GM21723 (cell line): Measurements from ENCODE around the gene BTBD8.

ENCODE experiments used
- ATAC-seq: cut with Tn5 transposase; IDR thresholded peaks from one replicate; pipeline ENCODE4 v1.9.1; 2021; ENCODE audit warnings: mild to moderate bottlenecking, moderate library complexity; ENCODE audit not compliant: unreplicated experiment

BTBD8 gene

DNA sequence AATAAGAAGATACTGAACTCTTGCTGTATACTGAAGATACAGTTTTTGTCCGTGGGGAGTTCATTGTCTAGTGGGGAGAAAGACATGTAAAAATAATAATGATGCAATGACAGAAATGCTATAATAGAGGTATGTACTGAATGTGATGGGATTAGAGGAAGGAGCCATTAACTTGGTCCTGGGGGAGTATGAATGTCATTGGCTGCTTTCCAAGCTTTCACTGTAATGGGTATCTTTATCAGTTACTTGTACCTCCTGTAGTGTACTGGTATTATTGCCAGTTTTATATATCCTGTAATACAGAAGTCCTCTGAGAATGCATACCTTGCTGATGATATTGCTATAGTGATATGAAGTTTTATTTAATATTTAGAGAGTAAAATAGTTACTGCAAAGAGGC is 7.4 kb downstream of the BTBD8 start:
- ATAC-seq = no peak

DNA sequence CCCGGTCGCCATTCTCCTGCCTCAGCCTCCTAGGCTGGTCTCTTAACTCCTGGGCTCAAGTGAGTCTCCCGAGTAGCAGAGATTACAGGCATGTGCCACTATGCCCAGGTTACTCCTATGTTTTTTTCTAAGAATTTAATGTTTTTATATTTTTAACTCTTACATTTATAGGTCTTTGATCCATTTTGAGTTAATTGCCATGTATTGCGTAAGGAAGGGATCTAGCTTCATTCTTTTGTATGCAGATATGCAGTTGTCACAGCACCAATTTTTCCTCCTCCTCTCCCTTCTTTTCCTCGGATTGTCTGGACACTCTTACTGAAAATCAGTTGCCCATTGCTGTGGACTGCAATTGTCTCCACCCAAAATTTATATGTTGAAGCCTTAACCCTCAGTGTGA is 11.5 kb downstream of the BTBD8 start:
- ATAC-seq = no peak

DNA sequence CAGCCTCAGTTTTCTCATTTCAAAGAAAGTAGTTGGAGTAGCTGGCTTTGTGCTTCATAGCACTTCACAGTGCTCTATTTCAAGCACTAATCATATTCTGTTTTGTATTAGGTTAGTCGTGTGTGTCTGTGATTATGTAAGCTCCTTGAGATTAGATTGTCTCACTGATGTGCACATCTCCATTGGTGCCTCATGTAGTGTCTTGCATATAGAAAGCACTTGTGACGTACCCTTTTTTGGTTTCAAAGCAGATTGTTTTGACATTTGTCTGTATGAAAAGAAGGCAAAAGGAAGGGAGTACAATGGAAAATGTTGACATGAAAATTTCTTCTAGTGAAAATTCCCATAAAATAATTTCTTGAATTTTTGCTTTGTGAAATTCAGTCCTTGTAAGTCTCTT is 13.9 kb downstream of the BTBD8 start:
- no peak for ATAC-seq

DNA sequence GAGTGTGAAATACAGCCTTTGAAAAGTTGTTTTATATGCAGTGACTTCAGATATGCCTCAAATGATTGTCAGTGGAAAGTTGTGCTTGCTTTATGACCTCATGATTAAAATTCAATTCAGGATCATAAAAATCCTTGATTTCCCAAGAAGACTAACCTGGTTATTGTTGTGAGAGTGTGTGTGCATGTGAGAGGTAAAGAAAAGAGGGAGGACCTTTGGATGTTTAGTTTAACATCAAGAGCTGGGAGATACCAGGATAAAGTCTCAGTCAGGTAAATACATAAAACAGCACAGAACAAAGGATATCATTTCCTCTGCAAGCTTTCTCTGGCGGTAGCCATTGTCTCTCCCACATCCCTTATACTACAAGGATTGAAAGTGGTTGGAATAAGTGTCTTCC is 14.4 kb downstream of the BTBD8 start:
- ATAC-seq = no peak

DNA sequence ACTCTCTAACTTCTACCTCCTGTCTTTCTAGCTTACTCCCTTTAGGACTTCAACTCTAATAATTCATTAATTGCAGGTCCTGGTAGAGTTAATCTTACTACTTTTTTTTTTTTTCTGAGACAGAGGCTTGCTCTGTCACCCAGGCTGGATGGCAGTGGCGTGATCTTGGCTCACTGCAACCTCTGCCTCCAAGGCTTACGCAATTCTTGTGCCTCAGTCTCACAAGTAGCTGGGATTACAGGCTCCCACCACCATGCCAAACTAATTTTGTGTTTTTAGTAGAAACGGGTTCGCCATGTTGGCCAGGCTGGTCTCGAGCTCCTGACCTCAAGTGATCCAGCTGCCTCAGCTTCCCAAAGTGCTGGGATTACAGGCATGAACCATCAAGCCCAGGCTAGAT is 15.7 kb downstream of the BTBD8 start:
- no peak for ATAC-seq

DNA sequence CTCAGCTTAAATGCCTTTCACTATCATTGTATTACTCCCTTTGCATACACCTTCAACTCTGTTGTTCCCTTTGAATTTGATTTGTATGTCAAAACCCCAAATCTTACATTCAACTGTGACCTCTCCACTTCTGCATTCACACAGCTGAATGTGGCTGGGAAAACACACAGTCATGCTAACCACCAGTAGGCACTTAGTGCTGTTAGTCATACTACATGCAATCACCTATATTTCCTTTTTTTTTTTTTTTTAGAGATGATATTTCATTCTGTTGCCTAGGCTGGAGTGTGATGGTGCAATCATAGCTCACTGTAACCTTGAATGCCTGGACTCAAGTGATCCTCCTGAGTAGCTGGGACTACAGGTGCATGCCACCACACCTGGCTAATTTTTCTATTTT is 16.2 kb downstream of the BTBD8 start:
- no peak for ATAC-seq

DNA sequence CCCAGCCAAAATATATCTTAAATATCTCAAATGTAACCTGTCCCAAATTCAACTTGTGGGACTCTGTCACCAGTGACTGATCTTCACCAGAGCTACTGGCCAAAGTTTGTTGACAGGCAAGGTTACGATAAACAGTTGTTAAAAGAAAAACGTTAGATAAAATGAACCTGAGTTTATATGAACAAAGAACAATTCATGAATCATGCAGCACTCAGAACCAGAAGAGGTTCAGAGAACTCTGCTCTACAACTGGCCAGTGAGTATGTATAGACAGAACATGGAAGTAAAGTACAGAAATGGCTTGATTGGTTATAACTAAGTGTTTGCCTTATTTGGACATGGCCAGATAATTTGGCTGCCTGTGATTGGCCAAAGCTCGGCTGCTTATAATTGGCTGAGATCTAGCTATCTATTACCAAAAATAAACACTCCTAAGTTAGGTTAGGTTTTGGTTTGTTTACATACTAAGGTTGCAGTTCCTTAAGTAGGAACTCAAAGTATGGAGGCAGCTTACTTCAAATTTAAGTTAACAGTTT is 25.5 kb downstream of the BTBD8 start:
- no peak for ATAC-seq

DNA sequence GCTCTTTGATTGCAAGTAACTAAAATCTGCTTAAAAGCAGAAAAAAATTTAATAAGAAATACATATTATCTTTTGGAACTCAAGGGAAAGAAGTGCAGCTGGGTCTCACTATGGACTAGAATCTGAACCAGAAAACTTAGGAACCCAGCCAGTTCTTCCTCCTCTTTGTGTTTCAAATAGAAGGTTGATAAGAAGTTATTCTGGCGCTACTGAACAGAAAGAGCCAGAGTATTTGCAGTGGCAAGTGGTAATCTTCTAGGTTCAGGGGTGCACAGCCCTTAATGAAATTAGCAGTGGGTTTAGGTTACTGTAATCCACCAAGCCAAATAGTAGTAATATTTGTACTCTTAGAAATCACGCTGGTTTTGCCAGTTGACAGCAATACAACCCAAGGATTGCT is 28.5 kb downstream of the BTBD8 start:
- no peak for ATAC-seq

DNA sequence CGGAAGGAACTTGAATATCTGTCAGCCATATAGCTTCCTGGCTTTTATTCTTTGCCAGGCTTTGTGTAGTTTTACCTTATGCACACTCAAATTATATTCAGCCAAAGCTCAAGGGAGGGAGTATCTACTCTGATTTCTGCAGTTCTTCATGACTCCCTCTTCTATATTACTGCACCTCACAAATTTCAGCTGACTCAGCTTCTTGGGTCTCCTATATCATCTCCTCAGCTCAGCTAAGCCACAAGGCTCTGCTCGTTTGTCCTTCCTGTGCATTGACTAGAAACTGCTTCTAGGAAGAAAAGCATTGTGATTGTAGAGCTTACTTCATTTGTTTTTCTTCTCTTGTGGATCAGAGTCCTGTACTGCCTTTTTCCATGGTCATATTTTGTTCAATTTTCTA is 37.4 kb downstream of the BTBD8 start:
- ATAC-seq = no peak

DNA sequence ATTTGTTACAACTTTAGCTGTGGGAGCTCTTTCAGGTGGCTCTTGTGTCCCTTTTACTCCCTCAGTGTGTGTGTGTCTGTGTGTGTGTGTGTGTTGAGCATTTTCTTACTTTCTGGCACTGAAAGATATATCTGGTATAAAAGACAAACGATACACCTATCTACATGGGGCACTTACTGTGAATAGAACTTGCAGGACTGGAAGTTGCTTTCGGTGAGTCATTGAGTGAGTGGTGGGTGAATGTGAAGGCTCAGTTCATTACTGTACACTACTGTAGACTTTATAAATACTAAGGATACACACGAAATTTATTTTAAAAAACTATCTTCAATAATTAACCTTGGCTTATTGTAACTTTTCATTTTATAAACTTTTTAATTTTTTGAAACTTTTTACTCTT is 38.7 kb downstream of the BTBD8 start:
- ATAC-seq = no peak

DNA sequence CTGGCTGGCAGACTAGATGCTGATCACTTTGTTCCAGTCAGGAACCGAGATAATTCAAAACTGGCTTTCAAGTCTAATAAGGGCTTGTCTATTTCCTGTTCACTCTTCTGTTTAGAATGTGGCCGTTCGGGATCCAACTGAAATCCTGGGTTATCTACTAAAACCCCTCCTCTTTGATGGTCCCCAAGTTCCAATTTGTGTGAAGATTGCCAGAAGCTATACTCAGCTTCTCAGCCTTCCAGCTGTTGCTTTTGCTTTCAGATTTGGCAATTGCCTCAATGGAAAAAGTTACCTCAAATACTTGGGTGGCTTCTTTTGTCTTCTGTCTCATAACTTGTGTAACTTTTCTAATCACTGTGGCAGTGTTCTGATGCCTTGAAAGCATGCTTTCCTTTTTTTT is 43.7 kb downstream of the BTBD8 start:
- no peak for ATAC-seq

DNA sequence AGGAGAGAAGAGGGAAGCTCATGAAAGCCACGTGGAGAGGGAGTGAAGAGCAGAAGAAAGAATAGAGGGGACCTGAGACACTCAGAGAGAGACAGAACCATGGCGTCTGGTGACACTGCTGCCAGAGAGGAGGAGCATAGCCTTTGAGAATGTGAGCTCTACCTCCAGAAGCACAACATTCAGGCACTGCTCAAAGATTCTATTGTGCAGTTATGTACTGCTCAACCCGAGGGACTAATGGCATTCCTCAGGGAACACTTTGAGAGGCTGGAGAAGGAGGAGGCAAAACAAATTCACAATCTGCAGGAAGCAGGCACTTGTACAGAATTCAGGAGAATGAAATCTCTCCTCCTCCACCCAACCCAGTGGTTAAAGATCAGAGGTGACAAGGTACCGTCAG is 45.1 kb downstream of the BTBD8 start:
- no peak for ATAC-seq

DNA sequence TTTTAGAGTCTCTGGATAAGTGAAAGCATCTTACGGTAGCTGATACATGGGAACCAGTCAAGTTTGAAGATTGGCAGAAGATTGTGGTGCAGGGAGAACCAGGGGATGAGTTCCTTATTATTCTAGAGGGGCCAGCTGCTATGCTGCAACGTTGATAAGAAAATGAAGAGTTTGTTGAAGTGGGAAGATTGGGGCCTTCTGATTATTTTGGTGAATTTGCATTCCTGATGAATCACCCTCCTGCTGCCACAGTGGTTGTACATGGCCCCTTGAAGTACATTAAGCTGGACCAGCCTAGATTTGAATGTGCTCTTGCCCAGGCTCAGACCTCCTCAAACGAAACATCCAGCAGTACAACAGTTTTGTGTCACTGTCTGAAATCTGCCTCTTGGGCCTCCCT is 45.9 kb downstream of the BTBD8 start:
- no peak for ATAC-seq

DNA sequence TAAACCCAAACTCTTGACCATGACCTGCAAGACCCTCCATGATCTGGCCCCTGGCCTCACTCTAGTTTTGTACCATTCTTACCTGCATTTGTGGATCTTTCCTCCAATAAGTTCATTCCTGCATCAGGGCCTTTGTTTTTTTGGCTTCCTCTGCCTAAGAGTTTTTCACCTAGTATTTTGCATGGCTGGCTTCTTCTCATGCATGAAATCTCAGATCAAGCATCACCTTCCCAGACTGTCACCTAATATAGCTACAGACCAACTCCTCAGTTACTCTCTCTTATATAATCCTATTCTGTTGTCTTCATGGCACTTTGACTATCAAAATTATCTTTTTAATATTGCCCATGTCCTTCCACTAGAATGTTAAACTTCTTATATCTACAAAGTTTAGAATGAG is 54.2 kb downstream of the BTBD8 start:
- no peak for ATAC-seq

DNA sequence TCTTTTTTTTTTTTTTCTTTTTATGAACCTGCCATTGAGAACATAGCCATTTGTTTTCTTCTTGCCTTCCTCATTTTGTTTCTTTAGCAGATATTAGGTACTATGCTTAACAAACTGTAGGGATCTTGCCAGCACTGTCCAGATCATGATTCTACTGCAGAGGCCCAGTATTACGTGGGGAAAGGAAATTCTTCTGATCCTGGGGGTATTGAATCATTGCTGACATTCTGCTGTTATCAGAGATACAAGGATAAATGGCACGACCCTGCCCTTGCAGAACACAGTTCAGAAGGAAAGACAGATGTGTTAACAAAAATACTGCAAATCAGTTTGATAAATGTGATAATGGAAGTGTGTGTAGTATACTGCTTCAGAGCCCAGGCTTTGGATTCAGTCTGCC is 56.2 kb downstream of the BTBD8 start:
- no peak for ATAC-seq

DNA sequence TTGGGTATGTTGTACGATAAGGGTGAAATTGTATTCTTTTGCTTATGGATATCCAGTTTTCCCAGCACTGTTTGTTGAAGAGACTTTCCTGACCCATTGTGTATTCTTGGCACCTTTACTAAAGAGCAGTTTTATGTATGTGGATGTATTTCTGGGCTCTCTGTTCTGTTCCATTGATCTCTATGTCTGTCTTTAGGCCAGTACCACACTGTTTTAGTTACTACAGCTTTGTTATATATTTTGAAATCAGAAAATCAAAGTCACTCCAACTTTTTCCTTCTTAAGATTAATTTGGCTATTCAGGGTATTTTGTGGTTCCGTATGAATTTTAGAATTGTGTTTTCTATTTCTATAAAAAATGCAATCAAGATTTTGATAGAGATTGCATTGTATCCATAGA is 74.8 kb downstream of the BTBD8 start:
- ATAC-seq = no peak

DNA sequence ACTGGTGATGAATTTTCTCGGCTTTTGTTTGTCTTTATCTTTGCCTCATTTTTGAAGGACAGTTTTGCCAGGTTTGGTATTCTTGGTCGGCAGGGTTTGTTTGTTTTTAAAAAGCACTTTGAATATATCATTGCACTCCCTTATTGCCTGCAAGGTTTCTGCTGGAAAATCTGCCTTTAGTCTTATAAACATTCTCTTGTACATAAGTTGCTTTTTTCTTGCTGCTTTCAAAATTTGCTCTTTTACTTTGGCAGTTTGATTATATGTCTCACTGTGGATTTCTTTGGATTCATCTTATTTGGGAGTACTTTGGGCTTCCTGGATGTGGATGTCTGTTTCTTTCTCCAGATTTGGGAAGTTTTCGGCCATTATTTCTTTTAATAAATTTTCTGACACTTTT is 79.4 kb downstream of the BTBD8 start:
- no peak for ATAC-seq

DNA sequence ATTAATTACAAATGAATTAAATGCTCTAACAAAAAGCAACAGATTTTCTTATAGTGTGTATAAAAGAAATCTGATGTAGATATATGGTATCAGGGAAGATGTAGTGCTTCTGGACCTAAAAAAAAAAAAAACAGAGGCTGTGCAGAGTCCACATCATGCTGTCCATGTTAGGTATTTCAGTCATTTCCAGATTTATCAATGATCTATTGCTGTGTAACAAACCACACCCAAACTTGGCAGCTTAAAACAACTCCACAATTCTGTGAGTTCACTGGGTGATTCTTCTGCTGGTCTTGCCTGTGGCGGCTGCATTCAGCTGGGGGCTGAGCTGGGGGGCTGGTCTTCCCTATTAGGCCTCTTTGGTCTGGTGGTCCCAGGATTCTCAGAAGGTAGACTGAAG is 85.2 kb downstream of the BTBD8 start:
- no peak for ATAC-seq

DNA sequence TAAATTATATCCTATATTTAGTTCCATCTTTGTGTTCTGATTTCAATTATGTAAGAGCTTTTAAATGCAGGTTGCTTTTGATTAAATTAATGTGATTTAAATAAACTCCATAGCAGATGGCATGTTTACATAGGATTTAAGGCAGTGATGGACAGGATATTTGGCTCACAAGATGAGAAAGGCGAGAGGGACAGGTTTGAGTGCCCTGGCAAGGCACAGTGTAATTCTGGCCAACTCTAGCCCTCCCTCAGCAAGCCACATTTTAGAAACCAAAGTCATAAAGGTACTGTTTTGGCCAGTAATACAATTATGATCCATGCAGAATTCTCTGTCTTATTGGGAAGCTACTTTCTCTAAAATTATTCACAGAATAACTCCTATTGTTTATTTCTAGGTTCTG is 87.0 kb downstream of the BTBD8 start:
- no peak for ATAC-seq

DNA sequence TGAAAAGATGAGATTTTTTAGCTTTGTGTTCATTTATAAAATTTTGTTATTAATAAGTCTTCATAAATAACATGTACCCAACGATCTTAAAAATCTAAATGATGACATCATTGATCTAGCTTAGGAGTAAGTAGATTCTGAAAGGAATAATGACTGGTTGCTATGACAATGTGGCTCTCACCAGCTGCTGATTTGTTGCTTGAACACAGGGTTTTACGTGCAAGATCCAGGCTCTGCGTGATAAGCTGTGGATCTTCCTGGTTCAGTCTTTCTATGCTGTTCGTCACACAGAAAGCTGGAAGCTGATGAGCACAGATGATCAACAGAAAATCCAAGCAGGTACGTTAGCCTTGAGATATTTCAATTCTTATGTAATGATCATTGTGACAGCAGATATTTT is 88.5 kb downstream of the BTBD8 start:
- ATAC-seq = no peak

DNA sequence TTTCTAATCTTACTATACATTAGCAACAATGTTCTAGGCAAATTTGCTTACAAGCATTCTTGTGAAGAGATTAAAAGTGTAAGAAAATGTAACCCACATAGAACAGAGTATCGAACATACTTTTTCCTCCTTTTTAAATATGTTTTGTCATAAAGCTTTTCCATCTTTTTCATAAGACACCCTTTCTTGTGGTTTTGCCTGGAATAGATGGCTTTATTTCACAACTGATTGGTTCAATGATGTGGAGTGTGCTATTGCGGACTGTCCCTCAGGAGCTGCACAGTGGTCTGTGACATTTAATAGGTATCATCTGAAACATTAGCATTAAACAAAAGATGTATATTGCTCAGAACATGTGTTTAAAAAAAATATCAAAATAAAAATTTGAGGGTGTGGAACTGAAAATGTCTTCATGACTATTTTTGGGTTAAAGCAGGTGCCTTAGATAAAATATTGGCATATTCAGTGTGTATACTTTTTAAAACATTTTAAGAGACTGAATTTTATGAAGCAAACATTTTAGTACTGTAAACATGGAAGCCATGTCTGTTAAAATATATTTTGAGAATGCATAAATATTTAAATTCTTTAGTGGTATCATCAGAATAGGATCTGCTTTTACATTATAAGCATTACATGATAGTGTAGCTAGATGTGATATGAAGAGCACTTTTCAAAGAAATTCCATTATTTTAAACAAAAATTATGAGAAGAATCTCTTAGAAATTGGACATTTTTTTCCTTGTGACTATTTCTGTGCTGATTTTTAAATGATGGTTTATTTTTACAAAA is 89.3 kb downstream of the BTBD8 start:
- ATAC-seq = no peak

DNA sequence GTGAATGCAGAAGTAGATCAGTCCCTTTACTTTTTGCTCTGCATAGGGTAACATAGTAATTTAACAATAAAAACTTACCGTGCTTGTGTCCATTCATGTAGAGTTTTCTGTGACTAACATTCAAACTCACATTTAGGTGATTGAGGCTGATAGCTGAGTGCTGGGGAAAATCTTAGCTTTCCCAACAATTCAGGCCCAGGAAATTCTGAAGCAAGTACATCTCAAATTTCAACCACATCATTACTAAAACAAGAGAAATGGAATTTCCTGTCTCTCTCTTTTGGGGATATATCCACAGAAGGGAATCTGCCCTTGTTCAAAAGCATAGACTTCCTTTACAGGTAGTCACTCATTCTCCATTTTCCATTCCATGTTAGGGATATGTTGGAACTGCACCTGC is 104.5 kb downstream of the BTBD8 start:
- no peak for ATAC-seq

DNA sequence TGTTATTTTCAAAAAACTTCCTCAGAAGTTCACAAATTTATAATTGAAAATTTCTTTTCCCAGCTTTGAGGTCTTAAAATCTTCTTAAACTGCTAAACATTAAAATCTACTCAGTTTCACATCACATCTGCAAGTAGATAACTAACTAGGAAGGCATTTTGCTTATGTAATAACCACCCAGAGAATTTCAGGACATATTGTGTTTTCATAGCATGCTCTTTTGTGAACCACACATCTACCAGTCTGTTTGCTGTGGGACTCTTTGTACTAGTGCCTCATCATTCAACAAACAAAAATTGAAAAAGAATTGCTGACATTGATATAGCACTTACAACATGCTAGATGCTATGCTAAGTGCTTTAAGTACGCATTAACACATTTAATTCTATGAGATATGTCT is 105.9 kb downstream of the BTBD8 start:
- ATAC-seq = no peak
